Keratinocyte (primary cell): Measurements from ENCODE around the gene DUSP6.

ENCODE experiments used
- CTCF ChIP-seq, 3 experiments: IDR thresholded peaks in 1 of 3; conservative IDR thresholded peaks in 1 of 3; optimal IDR thresholded peaks in 1 of 3; 2 replicates in 2 of 3; 3 replicates in 1 of 3; pipeline versions ENCODE3 to v1.5.1; 2011; ENCODE audit warnings: low read length in 3 of 3, mild to moderate bottlenecking in 3 of 3, moderate library complexity in 2 of 3, control low read depth in 1 of 3, inconsistent platforms in 1 of 3; ENCODE audit not compliant: insufficient read depth in 2 of 3; ENCODE audit errors: extremely low read depth in 1 of 3
- EZH2 ChIP-seq: IDR thresholded peaks from one replicate; pipeline ENCODE4 v1.6.1; 2012; ENCODE audit warnings: inconsistent platforms, mild to moderate bottlenecking, low read length, moderate library complexity

GRCh38 chr12:89326239-89327040, 25.9 kb downstream of the DUSP6 start:
- TF ChIP-seq CTCF (optimal IDR thresholded peaks at IDR 0.05 in 1 of 3, IDR thresholded peaks at IDR 0.05 in 1 of 3, conservative IDR thresholded peaks at IDR 0.05 in 1 of 3; ENCODE audit: extremely low read depth in 1 of 3, insufficient read depth in 2 of 3, low read length in 3 of 3) (no peak), EZH2 (no peak)
